Endodermal cell (in vitro differentiated cells): ENCODE data around the gene SCGB1D1. TPM values are rescaled to one million over a fixed set of nuclear protein-coding genes. Genes with fewer than 3 reads are reported as not detected.

Experiments
- DNase-seq: peaks from one replicate; pipeline ENCODE4 v3.0.0-alpha.2; 2017
- H3K27ac ChIP-seq: 2 replicates; pipeline ENCODE4 v1.5.1; 2013; ENCODE audit warnings: mild to moderate bottlenecking, low read depth, low read length, moderate library complexity
- H3K27me3 ChIP-seq: 2 replicates; pipeline ENCODE4 v1.6.1; 2013; ENCODE audit warnings: mild to moderate bottlenecking, low read length, moderate library complexity; ENCODE audit not compliant: insufficient read depth, control insufficient read depth, poor library complexity, severe bottlenecking
- H3K36me3 ChIP-seq: 2 replicates; pipeline ENCODE4 v1.7.0; 2013; ENCODE audit warnings: mild to moderate bottlenecking, low read length, moderate library complexity; ENCODE audit not compliant: control insufficient read depth, insufficient read depth
- H3K4me1 ChIP-seq: one replicate; pipeline ENCODE4 v1.7.0; 2013; ENCODE audit warnings: low read length; ENCODE audit not compliant: control insufficient read depth, insufficient read depth
- H3K4me3 ChIP-seq: 2 replicates; pipeline ENCODE4 v1.5.1; 2013; ENCODE audit warnings: mild to moderate bottlenecking, low read length, moderate library complexity
- H3K9ac ChIP-seq: 2 replicates; pipeline ENCODE4 v1.6.1; 2013; ENCODE audit warnings: mild to moderate bottlenecking, low read length, moderate library complexity; ENCODE audit not compliant: poor library complexity, severe bottlenecking; ENCODE audit errors: extremely low read depth
- H3K9me3 ChIP-seq: 2 replicates; pipeline ENCODE4 v1.6.1; 2013; ENCODE audit warnings: mild to moderate bottlenecking, low read length, moderate library complexity; ENCODE audit not compliant: control insufficient read depth
- H3K27ac Mint-ChIP-seq: 2 replicates; pipeline ENCODE4 v1.8.0; 2020; ENCODE audit warnings: mixed read lengths
- H3K27me3 Mint-ChIP-seq: 2 replicates; pipeline ENCODE4 v1.8.0; 2021; ENCODE audit warnings: mild to moderate bottlenecking, mixed read lengths; ENCODE audit not compliant: insufficient read depth
- H3K36me3 Mint-ChIP-seq: 2 replicates; pipeline ENCODE4 v1.8.0; 2020; ENCODE audit warnings: low read depth, mixed read lengths
- H3K4me1 Mint-ChIP-seq: 2 replicates; pipeline ENCODE4 v1.8.0; 2020; ENCODE audit warnings: mixed read lengths
- H3K4me3 Mint-ChIP-seq: 2 replicates; pipeline ENCODE4 v1.8.0; 2020; ENCODE audit warnings: mild to moderate bottlenecking, moderate library complexity, mixed read lengths
- H3K9me3 Mint-ChIP-seq: 2 replicates; pipeline ENCODE4 v1.8.0; 2020; ENCODE audit warnings: mild to moderate bottlenecking, mixed read lengths
- CTCF ChIP-seq: fragments of 200-600 bp; sonication (generic); conservative IDR thresholded peaks from 2 replicates; pipeline ENCODE4 v1.5.0; 2021; ENCODE audit warnings: antibody characterized with exemption, mild to moderate bottlenecking
- WGBS, 2 experiments: methylation state at CpG; one replicate each; pipeline versions ENCODE4 v1.1.5 to v1.1.7; 2013; ENCODE audit warnings: missing lambda C conversion rate in 2 of 2, mixed read lengths in 1 of 2; ENCODE audit not compliant: insufficient coverage in 1 of 2, insufficient read length in 1 of 2; 5-methylcytosine and 5-hydroxymethylcytosine counted together
- total RNA-seq, 2 donors: library from RNA; stranded (reverse); fragmentation: NEBNext Ultra II Directional in 1 of 2; extraction: Animal tissue kit (Norgen Biotek cat#: 25700) in 1 of 2; gene quantifications; 2 replicates in 1 of 2; 3 replicates in 1 of 2; pipeline ENCODE4 v1.2.1, GENCODE V29; 2021

Gene SCGB1D1
- total RNA-seq, 2 donors from 2014 or later: not detected

- no peak for TF ChIP-seq CTCF
- H3K36me3 Mint-ChIP-seq: peaks cover 61% of the 10 kb centered on the region
- DNase-seq: peak; percentile 29
Measured at GRCh38 chr11:62150887-62151736, 38.9 kb upstream of the SCGB1D1 start.

GRCh38 chr11:62151737-62152102, 38.3 kb upstream of the SCGB1D1 start:
- WGBS, 2 experiments: 95 to 100% methylated on average over 4 to 9 of the region's 9 CpGs
- H3K27me3 ChIP-seq: no peaks in the 10 kb centered on the region
- Mint-ChIP-seq H3K27me3 (no peaks in the 10 kb centered on the region), H3K36me3 (peaks cover 56% of the 10 kb centered on the region), H3K4me1 (no peaks in the 10 kb centered on the region), H3K27ac (no peak overlapping the region), H3K9me3 (no peaks in the 10 kb centered on the region), H3K4me3 (no peak overlapping the region)
- TF ChIP-seq CTCF: no peak
- no peak overlapping the region for H3K27ac ChIP-seq
- no peak overlapping the region for H3K4me3 ChIP-seq
- H3K9ac ChIP-seq: no peak overlapping the region
- H3K9me3 ChIP-seq: no peaks in the 10 kb centered on the region
- peak; percentile 19 for DNase-seq
- H3K36me3 ChIP-seq: peaks cover 38% of the 10 kb centered on the region
- no peaks in the 10 kb centered on the region for H3K4me1 ChIP-seq

More at GRCh38 chr11:62150887-62151736, 38.9 kb upstream of the SCGB1D1 start:
- peaks cover 41% of the 10 kb centered on the region for H3K36me3 ChIP-seq
- H3K4me1 Mint-ChIP-seq: no peaks in the 10 kb centered on the region
- no peak overlapping the region for H3K27ac Mint-ChIP-seq
- H3K9me3 ChIP-seq: no peaks in the 10 kb centered on the region
- no peaks in the 10 kb centered on the region for H3K4me1 ChIP-seq
- H3K9me3 Mint-ChIP-seq: no peaks in the 10 kb centered on the region
- H3K27ac ChIP-seq: no peak overlapping the region
- WGBS, 2 experiments: 93 to 98% methylated on average over 5 to 10 of the region's 10 CpGs
- no peaks in the 10 kb centered on the region for H3K27me3 ChIP-seq
- no peaks in the 10 kb centered on the region for H3K27me3 Mint-ChIP-seq
- H3K4me3 Mint-ChIP-seq: no peak overlapping the region
- H3K4me3 ChIP-seq: no peak overlapping the region
- H3K9ac ChIP-seq: no peak overlapping the region

- Histone ChIP-seq H3K27ac (no peak overlapping the region), H3K27me3 (no peaks in the 10 kb centered on the region), H3K4me1 (no peaks in the 10 kb centered on the region), H3K4me3 (no peak overlapping the region), H3K9me3 (no peaks in the 10 kb centered on the region), H3K36me3 (peaks cover 38% of the 10 kb centered on the region), H3K9ac (no peak overlapping the region)
- no peak for TF ChIP-seq CTCF
- no peak overlapping the region for H3K4me3 Mint-ChIP-seq
- H3K27ac Mint-ChIP-seq: no peak overlapping the region
- 95 to 98% methylated on average over 11 to 13 of the region's 14 CpGs for WGBS, 2 experiments
- H3K36me3 Mint-ChIP-seq: peaks cover 49% of the 10 kb centered on the region
- peak; percentile 17 for DNase-seq
- H3K9me3 Mint-ChIP-seq: no peaks in the 10 kb centered on the region
- no peaks in the 10 kb centered on the region for H3K27me3 Mint-ChIP-seq
- no peaks in the 10 kb centered on the region for H3K4me1 Mint-ChIP-seq
Measured at GRCh38 chr11:62152245-62153086, 37.5 kb upstream of the SCGB1D1 start.
